Measurements from ENCODE around the gene TAOK3.
"Not testable (repeated sequence)": the region's sequence is repeated elsewhere in the genome, so short reads cannot be mapped to it uniquely, and the experiment has no call there.

TAOK3 gene

DNA sequence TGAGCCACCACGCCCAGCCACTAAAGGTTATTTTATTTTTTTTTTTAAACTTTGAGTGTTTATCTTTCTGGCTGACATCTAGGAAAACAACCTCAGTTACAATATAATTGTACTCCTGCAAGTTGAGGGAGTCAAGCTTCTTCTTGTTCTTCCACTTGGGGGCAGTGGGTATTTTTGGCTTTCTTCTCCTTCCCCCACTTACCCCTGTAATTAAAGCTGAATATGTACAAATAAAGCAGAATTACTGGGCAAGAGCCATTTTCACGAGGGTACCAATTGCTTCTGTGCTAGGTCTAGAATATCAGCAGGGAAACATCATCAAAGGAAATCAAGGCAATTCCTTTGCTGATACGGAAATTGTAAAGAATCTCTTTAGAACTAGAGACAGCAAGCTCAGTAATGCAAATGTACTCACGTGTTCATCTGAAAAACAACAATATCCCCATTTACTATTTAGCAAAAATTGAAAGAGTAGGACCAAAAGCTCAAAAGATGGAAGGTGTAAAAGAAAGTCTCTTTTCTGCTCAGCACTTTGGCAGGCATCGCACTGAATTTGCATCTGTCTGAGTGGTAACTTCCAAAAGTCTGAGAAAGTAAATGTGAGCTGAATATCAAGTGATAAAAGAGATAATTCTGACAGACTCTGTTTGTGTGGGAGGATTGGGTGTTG lies 72.8 kb downstream of the TAOK3 start:
- DNase-seq (ENCODE audit: low read depth), result no peak

DNA sequence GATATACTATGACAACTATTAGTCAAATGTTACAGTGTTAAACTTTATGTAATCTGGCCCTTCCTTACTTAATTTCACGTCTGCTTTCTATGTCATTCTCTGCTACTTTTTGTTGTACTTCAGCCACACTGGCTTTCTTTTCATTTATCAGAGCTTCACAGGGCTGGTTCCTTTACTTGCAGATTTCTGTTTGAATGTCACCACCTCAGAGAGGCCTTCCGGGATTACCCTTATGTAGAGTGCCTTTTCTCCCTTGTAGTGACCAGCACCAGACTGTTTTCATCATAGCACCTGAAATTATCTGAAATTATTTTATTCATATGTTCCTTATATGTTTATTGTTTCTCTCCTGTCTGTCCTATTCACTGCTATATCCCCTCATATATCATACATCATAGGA lies 75.4 kb downstream of the TAOK3 start:
- no peak for DNase-seq (ENCODE audit: low read depth)

DNA sequence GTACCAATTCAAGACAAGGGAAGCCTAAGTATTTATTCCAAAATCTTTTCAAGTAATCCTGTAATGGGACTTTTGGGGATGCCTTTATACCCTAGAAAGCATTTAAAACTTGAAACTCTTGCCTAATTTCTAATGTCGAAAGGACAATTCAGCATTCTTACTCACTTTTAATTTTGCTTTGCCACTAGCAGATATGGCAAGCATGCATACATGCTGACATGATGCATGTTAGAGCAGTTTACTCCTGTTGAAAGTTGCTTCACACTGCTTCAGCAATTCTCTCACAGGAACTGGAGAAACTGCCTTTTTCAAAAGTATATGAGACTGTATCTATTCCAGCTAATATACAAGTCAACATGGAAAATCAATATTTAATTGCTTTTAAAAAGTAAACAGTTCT lies 79.9 kb downstream of the TAOK3 start:
- no peak for DNase-seq (ENCODE audit: low read depth)

DNA sequence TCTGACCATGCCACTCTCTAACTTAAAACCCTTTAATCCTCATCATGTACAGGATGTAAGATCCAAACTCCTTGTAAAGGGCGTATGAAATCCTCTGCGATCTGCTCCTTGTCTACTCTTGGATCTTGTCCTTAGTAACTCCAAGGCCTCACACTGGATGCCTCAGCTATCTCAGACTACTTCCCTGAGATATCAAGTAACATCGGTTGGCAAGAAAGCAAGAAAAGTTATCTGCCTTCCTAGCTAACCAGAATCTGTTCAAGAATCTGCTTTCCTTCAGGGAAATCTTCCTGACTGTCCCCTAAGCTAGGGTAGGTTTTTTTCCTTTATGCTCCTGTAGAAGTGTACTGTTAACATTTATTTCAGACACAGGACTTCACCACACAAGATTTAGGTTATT lies 82.6 kb downstream of the TAOK3 start:
- DNase-seq (ENCODE audit: low read depth), result no peak

DNA sequence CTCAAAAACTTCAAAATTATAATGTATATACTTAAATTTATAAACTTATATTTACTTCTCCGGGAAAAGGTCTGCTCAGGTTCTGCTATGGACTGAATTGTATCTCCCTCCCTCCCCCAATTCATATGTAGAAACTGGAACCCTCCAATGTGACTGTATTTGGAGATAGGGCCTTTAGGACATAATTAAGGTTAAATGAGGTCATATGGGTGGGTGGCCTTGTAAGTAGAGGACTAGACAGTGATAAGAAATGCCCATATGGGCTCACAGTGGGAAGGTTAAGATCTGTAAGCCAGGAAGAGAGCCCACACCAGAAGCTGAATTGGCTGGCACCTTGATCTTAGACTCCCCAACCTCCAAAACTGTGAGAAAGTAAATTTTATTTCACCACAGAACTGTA lies 84.5 kb downstream of the TAOK3 start:
- no peak for DNase-seq (ENCODE audit: low read depth)

DNA sequence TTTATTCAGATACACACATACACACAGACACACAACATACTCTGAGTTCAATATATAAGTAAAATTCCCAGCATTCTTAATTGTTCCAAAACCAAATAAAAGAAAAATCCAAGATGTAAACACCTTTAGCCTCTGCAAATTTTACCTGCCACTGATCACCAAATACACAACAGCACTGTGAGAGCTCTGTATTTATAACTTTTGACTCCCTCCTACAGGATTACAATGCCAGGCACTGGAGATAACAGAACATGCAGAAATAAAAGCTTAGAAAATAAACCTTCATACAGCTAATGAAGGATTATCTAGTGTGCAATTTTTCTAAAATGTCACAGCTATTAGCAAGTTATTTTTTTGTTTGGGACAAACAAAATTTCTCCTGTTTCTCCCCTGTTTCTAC lies 85.0 kb downstream of the TAOK3 start:
- DNase-seq (ENCODE audit: low read depth), result no peak

DNA sequence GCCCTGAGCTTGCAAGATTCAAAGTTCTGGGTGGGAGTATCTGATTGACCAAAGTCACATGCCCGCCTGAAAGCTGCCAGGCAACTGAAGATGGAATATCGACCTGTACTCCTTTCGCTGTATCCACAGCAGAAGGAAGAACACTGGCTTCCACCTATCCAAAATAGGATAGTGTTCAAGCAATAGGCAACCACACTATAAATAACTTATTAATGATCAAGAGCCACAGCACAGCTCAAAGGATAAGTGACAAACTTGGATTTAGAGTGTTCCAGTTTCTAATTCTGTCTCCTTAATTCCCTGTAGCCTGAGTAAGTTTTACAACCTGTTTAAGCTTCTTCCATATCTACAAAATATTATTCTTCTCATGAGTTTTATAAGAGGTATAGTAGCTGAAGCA lies 89.9 kb downstream of the TAOK3 start:
- DNase-seq (ENCODE audit: low read depth), result no peak

DNA sequence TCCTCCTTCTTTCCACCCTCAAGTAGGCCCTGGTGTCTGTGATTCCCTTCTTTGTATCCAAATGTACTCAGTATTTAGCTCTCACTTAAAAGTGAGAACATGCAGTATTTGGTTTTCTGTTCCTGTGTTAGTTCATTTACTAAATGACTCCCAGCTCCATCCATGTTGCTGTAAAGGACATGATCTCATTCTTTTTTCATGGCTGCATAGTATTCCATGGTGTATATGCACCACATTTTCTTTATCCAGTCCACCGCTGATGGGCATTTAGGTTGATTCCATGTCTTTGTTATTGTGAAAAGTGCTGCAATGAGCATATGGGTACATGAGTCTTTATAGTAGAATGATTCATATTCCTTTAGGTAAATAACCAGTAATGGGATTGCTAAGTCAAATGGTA lies 94.4 kb downstream of the TAOK3 start:
- not testable (repeated sequence) for DNase-seq (ENCODE audit: low read depth)

DNA sequence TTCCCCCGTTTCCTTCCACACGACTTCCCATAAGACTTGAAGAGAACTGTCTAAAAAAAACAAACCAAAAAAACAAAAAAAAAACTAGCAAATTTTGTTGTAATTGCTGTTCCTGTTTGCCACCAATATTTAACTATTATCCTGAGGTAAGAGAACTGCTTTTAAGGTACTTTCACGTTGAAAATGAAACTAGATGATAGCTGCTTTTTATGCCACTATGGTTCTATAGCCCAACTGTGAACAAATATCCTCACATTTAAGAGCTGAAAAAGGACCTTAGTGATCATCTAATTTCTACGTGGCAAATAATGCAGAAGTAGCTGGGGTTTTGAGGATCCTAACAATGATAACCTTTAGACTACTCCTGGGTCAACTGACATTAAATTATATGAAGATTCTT lies 98.6 kb downstream of the TAOK3 start:
- DNase-seq (ENCODE audit: low read depth), result no peak

DNA sequence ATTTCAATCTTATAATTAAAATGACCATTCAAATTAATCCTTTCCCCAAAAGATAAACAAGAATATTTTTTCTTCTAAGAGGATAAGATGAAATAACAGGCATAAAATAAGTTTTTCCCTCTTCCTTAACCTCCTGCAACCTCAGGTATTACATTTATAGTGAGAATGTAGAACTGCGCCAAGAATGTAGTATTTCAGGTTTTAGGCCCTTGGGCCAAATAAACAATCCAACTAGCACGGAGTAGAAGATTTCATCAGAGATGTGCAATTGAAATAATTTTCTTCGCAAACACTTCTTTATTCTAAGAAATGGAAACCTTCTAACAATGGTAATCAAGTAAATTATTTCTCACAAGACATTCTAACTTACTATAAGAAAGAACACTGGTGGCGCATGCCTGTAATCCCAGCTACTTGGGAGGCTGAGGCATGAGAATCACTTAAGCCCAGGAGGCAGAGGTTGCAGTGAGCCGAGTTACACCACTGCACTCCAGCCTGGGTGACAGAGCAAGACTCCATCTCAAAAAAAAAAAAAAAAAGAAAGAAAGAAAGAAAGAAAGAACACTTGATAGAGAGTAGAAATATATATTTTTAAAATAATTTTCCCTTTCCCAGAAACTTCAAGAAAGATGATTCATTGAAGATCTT lies 100.8 kb downstream of the TAOK3 start:
- no peak for DNase-seq (ENCODE audit: low read depth)

DNA sequence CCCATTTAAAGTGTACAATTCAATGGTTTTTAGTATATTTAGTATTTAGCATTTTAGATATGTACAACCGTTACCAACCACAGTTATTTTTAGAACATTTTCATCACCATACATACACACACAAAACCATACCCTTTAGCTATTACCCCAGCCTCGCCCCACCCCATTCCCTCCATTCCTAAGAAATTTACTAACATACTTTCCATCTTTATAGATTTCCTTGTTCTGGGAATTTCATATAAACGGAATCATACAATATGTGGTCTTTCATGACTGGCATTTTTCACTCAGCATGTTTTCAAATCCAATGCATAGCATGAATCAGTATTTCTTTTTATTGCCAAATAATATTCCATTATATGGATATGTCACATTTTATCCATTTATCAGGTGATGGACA lies 101.5 kb downstream of the TAOK3 start:
- no peak for DNase-seq (ENCODE audit: low read depth)

DNA sequence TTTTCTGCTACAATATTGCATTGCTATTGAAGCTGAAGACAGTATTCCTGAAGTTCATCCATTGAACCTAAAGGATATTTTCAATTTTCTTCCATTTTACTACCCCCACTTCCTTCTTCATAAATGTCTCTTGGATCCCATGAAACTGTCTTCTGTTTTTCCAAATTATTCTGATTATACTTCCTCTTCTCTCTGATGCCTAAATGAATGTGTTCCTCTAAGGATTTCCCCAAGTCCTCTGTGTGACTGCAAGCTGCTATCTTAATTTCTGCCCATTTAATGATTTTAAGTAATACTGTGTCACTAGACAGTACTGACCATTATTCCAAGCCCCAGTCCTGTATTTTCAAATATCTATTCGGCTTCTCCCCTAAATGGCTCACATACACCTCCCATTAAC lies 102.9 kb downstream of the TAOK3 start:
- no peak for DNase-seq (ENCODE audit: low read depth)

DNA sequence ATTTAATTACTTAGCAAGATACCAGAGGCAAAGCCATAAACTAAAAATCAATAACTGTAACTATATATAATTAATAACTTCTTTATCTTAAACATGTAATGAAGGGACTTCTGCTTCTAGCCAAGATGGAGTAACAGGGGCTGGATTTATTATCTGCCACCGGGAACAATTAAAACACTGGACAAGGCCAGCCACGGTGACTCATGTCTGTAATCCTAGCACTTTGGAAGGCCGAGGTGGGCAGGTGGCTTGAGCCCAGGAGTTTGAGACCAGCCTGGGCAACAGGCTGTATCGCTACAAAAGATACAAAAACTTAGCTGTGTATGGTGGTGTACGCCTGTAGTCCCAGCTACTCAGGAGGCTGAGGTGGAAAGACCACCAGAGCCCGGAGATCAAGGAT lies 113.6 kb downstream of the TAOK3 start:
- DNase-seq (ENCODE audit: low read depth), result no peak

DNA sequence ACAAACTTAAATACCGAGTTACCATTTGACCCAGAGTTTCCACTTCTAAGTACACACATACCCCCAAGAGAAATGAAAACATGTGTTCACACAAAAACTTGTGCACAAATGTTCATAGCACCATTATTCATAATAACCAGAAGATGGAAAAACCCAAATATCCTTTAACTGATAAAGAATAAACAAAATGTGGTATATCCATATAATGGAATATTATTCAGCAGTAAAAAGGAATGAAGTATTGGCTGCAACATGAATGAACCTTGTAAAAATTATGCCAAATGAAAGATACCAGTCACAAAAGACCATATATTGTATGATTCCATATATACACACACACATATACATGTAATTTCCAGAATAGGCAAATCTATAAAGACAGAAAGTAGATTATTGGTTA lies 116.4 kb downstream of the TAOK3 start:
- DNase-seq (ENCODE audit: low read depth), result no peak

DNA sequence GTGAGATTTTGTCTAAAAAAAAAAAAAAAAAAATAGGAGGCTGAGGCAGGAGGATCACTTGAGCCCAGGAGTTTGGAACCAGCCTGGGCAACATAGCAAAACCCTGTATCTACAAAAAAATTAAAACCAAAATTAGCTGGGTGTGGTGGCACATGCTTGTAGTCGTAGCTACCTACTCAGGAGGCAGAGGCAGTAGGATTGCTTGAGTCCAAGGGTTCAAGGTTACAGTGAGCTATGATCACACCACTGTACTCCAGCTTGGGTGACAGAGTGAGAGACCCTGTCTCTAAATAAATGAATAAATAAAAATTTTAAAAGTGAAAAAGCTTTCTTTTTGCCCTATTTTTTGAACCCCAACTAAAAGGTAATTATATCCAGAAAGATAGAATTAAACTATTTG lies 123.2 kb downstream of the TAOK3 start:
- DNase-seq (ENCODE audit: low read depth), result no peak

DNA sequence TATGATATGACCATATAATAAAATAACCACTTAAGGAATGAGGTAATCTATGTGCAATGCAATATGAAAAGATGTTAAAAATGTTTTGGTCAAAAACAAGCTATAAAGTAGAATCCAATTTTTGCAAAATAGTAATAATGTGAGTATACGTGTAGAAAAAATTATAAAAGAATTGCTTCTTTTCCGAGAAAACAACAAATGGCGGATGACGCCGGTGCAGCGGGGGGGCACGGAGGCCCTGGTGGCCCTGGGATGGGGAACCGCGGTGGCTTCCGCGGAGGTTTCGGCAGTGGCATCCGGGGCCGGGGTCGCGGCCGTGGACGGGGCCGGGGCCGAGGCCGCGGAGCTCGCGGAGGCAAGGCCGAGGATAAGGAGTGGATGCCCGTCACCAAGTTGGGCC lies 126.8 kb downstream of the TAOK3 start:
- DNase-seq (ENCODE audit: low read depth), result not testable (repeated sequence)

DNA sequence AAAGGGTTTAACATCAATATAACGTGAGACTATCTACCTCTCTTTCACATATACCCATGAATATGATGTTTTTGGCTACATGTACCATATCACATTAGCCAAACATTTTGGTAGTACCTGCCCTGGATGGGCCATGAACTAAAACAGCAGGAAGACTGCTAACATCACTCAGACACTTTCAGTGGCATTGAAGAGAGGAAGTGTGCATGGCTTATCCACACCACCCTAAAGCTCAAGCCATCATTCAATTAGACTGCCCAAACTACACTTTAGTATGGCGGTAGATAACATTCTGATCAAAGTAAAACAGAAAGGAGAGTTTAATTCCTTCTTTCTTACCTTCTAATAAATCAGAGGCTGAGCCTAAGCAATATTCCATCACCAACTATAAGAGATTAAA lies 133.8 kb downstream of the TAOK3 start:
- no peak for DNase-seq (ENCODE audit: low read depth)

DNA sequence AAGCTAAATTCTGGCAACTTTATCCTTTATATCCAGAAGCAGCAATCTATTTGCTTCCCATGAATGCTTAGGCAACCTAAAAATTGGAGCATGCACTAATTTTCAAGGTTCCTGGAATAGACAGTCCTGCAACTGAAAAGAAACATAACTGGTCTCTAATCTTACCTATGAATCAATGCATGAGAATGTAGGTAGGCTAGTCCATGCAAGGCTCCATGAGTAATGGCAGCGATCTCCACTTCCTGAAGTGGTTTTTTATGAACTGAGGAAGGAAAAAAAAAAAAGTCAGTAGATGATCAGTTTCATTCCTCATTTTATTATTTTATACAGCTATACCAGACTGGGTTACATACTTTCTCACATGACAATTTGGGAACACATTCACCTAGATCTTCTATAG lies 134.8 kb downstream of the TAOK3 start:
- no peak for DNase-seq (ENCODE audit: low read depth)

DNA sequence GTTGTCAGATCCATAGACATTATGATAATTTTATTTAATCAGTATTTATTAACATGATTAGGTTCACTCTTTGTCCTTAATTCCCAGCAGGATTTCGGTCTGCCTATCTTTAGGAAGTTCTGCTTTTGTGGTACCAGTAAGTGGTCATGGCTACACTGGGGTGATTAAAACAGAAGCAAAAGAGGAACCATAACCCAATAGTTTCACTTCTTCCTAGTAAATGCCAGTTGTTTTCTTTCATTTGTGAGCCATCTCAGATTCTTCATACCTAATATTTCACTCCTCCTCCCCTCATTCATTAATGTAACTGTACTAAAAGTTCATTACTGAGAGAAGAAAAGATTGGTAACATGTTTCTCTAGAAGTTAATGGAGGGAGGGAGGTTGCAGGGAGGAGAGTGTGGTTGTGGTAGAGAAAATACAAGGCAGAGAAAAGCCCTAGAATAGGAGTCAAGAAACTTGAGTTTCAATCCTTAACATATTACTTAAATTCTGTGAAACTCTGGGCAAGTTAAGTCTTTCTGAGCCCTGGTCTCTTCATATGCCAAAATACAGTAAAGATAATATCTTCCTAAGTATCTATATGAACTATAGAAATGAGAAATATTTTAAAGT lies 135.5 kb downstream of the TAOK3 start:
- no peak for DNase-seq (ENCODE audit: low read depth)

DNA sequence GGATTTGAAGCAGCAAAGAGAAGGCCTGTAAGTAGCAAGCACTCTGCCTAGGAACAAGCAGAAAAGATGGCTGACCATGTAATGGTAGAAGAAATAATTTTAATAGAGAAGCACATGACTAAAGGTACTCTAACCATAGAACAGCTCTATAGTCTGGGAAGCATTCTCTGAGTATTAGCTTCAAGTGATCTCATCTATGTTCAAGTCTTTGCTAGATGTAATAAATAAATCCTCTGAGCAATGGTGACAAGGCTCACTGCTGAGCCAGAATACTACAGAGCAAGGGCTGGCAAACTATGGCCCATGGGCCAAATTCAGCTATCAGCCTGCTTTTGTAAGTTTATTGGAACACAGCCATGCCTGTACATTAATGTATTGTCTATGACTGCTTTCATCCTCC lies 152.0 kb downstream of the TAOK3 start:
- DNase-seq (ENCODE audit: low read depth), result no peak

DNA sequence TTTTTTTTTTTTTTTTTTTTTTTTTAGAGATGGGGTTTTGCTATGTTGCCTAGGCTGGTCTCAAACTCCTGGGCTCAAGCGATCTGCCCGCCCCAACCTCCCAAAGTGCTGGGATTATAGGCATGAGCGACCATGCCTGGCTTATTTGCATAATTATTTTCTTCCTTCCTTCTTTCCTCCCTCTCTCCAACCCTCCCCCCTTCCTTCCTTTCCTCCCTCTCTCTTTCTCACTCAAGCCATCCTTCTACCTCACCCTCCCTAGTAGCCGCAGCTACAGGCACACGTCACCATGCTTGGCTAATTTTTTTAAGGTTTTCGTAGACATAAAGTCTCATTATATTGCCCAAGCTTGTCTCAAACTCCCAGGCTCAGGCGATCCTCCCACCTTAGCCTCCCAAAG lies 152.9 kb downstream of the TAOK3 start:
- DNase-seq (ENCODE audit: low read depth), result no peak

DNA sequence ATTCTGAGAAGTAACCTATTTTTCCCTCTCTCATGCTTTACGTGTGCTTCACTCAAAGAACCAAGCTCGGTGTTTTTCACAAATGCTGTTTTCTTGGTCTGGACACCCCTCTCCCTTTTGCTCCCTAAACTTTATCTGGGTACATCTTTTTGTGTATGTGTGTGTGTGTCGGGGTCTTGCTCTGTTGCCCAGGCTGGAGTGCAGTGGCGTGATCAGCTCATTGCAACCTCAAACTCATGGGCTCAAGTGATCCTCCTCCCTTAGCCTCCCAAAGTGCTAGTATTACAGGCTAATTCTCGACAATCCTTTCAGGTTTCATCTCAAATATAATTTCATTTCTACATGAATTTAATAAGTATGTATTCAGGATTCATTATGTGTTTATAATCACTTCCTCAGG lies 153.6 kb downstream of the TAOK3 start:
- no peak for DNase-seq (ENCODE audit: low read depth)

DNA sequence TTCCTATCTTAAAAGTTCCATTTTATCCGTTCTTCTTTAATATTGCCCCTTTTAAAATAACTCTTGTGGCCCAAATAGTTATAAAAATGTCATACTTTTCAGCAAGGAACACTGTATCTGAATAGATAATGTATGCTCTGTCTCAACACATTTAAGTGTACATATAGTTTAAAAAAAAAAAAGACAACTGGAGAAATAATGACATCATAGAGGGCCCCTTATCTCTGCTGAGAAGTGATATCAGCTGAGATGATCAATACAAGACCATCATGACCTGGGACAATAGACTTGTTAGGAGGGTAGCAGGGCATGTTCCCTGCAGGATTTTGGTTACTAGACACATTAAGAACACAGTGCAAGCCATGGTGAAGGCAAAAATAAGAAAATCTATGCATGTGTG lies 159.3 kb downstream of the TAOK3 start:
- DNase-seq (ENCODE audit: low read depth), result no peak

DNA sequence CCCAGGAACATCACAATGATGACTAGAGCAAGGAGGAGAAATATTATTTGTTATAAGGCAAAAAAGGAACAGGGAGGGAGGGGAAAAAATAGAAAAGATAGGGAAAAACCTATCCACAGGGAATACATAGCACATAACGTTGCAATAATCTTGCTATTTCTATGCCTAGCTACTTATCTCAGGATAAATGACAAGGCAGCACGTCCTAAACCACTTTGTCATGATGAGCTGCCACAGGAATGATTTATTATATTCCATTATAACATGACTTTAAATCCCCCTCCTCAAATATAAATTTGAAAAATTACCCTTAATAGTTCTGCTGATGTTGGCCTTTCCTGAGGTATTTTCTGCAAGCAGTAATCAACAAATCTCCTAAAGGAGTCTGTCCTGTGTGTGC lies 160.1 kb downstream of the TAOK3 start:
- no peak for DNase-seq (ENCODE audit: low read depth)
